ENCODE measurements around the gene AKNA. TPM values are rescaled to one million over a fixed set of nuclear protein-coding genes. Genes with fewer than 3 reads are reported as not detected.

AKNA gene
- total RNA-seq, 1 donor from 2014 or later: 55.0 TPM

- H3K27ac ChIP-seq: no peak overlapping the region
- DNase-seq (ENCODE audit: extremely low spot score in 2 of 2): no peak
- H3K9me3 ChIP-seq: no peaks in the 10 kb centered on the region
- no peaks in the 10 kb centered on the region for H3K27me3 ChIP-seq
- TF ChIP-seq POLR2A (IDR thresholded peaks at IDR 0.05) (no peak), POLR2AphosphoS5 (IDR thresholded peaks at IDR 0.05; ENCODE audit: insufficient read depth in 1 of 2, low read depth in 1 of 2) (no peak), CTCF (IDR thresholded peaks at IDR 0.05) (no peak)
- H3K4me1 ChIP-seq: peaks cover 13% of the 10 kb centered on the region
- H3K4me3 ChIP-seq: no peak overlapping the region
- no peaks in the 10 kb centered on the region for H3K36me3 ChIP-seq
- intact Hi-C loops (cut with DNase I): no loop called here
Measured at GRCh38 chr9:114401344-114401743, 13.6 kb upstream of the AKNA start.

- intact Hi-C loops (cut with DNase I): no loop called here
- no peak overlapping the region for H3K4me3 ChIP-seq
- no peak for DNase-seq (ENCODE audit: extremely low spot score in 2 of 2)
- no peaks in the 10 kb centered on the region for H3K36me3 ChIP-seq
- H3K27ac ChIP-seq: no peak overlapping the region
- H3K4me1 ChIP-seq: peaks cover 18% of the 10 kb centered on the region
- H3K27me3 ChIP-seq: no peaks in the 10 kb centered on the region
- no peaks in the 10 kb centered on the region for H3K9me3 ChIP-seq
- no peak for TF ChIP-seq POLR2AphosphoS5 (IDR thresholded peaks at IDR 0.05; ENCODE audit: insufficient read depth in 1 of 2, low read depth in 1 of 2)
- TF ChIP-seq POLR2A (IDR thresholded peaks at IDR 0.05): no peak
- TF ChIP-seq CTCF (IDR thresholded peaks at IDR 0.05): no peak
Measured at GRCh38 chr9:114400772-114401171, 13.0 kb upstream of the AKNA start.

DNA sequence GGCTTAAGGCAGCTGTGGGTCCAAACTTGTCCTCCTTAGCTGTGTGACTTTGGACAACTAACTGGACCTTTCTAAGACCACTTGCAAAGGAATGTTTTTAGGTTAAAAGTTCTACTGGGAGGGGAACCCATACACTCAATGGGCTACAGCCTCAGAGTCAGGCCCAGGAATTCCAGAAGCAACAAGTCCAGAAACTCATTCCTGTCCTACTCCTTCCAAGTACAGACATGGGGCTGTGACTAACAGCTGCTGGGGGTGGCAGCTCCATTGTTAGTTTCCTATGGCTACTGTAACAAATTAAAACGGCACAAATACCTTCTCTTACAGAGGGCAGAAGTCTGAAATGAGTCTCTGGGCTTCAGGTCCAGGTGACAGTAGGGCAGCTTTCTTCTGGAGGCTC lies 12.4 kb upstream of the AKNA start:
- Histone ChIP-seq H3K36me3 (no peaks in the 10 kb centered on the region), H3K27ac (no peak overlapping the region), H3K9me3 (no peaks in the 10 kb centered on the region), H3K4me1 (peaks cover 24% of the 10 kb centered on the region), H3K4me3 (no peak overlapping the region), H3K27me3 (no peaks in the 10 kb centered on the region)
- TF ChIP-seq CTCF (IDR thresholded peaks at IDR 0.05) (no peak), POLR2A (IDR thresholded peaks at IDR 0.05) (no peak)
- intact Hi-C loops (cut with DNase I): no loop called here
- DNase-seq (ENCODE audit: extremely low spot score in 2 of 2): no peak

GRCh38 chr9:114399381-114399780 lies 11.6 kb upstream of the AKNA start:
- intact Hi-C loops (cut with DNase I): loop anchor here (10.0 kb wide), 1 partner anchor 55 kb away; no protein-coding TSS in a partner anchor
- Histone ChIP-seq H3K36me3 (no peaks in the 10 kb centered on the region), H3K27ac (no peak overlapping the region), H3K4me3 (no peak overlapping the region), H3K9me3 (no peaks in the 10 kb centered on the region), H3K27me3 (no peaks in the 10 kb centered on the region), H3K4me1 (peaks cover 32% of the 10 kb centered on the region)
- no peak for TF ChIP-seq POLR2A (IDR thresholded peaks at IDR 0.05)
- no peak for TF ChIP-seq POLR2AphosphoS5 (IDR thresholded peaks at IDR 0.05; ENCODE audit: insufficient read depth in 1 of 2, low read depth in 1 of 2)
- TF ChIP-seq CTCF (IDR thresholded peaks at IDR 0.05): no peak
- DNase-seq (ENCODE audit: extremely low spot score in 2 of 2): no peak

DNA sequence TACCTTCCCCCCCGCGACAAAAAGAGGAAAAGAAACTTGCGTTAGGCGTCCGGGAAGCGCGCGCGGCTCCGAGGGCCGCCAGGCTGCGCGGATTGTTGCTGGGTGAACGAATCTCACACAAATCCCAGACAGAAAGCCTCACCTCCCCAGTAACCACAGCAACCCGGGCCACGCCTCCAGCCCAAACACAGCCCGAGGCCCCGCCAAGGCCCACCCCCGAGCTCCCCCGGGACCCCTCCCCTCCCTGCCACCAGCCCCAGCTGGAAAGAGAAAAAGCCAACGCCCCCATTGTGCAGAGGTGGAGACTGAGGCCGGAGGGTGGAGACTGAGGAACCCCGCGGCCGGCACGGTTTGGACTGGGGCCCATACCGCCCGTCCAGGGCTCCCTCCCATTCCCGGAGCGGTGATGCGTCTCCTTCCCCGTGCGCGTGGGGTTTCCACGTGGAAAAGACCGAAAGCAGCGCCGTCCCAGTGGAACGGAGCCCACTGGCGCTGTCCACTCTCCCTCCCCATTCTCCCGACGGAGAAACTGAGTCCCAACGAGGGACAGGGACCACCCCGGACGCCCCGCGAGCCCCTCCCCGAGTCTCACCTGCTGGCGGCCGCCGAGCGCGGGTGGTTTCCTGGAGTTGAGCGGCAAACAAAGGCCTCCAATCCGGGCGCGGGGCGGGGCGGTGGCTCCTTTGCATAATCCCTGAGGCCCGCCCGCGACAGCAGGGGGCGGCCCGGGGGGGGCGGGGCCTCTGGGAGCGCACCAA lies 10.2 kb upstream of the AKNA start:
- H3K27me3 ChIP-seq: no peaks in the 10 kb centered on the region
- peak in 1 of 2 donors; percentile 64 for TF ChIP-seq POLR2A (IDR thresholded peaks at IDR 0.05)
- TF ChIP-seq CTCF (IDR thresholded peaks at IDR 0.05): no peak
- TF ChIP-seq POLR2AphosphoS5 (IDR thresholded peaks at IDR 0.05; ENCODE audit: insufficient read depth in 1 of 2, low read depth in 1 of 2): peak; percentile 25 to 96
- H3K36me3 ChIP-seq: no peaks in the 10 kb centered on the region
- H3K4me3 ChIP-seq: peak overlapping the region; percentile 74 to 93
- DNase-seq (ENCODE audit: extremely low spot score in 2 of 2): no peak
- H3K27ac ChIP-seq: peak overlapping the region; percentile 87
- no peaks in the 10 kb centered on the region for H3K9me3 ChIP-seq
- peaks cover 33% of the 10 kb centered on the region for H3K4me1 ChIP-seq
- intact Hi-C loops (cut with DNase I): loop anchor here (10.0 kb wide), 1 partner anchor 53 kb away; no protein-coding TSS in a partner anchor

Measured in vagina (tissue), 2 donors.